ENCODE data around the gene BPGM.
A peak's percentile ranks its signal among the peaks of the same experiment; 100 is the strongest.

Gene BPGM

DNA sequence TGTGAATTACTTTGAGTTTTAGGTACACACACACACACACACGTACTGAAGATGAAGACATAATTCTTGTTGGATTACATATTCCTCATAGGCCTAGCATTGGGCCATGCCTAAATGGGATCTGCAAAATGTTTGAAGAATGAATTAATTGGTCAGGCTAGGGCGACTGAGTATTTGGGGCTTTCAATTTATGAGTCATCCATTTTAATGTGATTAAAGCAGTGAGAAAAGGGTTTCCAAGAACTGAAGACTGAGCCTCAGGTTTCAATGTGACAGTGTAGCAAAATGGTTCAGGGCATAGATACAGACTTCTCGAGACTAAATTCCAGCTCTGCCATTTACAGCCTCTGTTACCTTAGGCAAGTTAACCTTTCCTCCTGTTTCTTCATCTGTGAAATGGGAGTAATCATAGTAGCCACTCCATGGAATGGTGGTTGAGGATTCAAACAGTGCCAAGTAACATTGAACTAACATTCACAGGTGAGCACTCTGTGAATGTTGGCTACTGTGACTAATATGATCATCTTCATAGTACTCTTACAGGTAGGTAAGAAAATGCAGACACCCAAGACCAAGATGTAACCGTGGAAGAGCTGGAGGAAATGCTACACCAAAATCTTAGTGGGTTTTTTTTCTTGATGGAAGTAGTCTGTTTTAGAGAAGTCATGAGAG, 7.6 kb downstream of the BPGM start (continued):
- no peak for TF ChIP-seq ZFP3 (tag by site-specific recombination; IDR thresholded peaks at IDR 0.05; ENCODE audit: low read depth)

- Histone ChIP-seq H3K27ac (ENCODE audit: extremely low read depth, low read depth, low read length) (no peak overlapping the region), H3K4me1 (ENCODE audit: control insufficient read depth, insufficient read depth, low read length) (no peaks in the 10 kb centered on the region), H3K36me3 (ENCODE audit: control insufficient read depth in 2 of 2, insufficient read depth in 1 of 2, low read length in 2 of 2) (peaks cover 0 to 12% of the 10 kb centered on the region in 2 experiments; a peak in 1 of 3 replicates), H3K4me3 (ENCODE audit: low read depth, low read length) (no peak overlapping the region), H3K9me3 (ENCODE audit: control insufficient read depth, insufficient read depth, low read depth, low read length) (no peaks in the 10 kb centered on the region)
- no peak for TF ChIP-seq ZNF426 (tag by site-specific recombination; IDR thresholded peaks at IDR 0.05)
- TF ChIP-seq ZNF311 (tag by site-specific recombination; IDR thresholded peaks at IDR 0.05; ENCODE audit: borderline replicate concordance), result no peak
- TF ChIP-seq, protein P1, sequence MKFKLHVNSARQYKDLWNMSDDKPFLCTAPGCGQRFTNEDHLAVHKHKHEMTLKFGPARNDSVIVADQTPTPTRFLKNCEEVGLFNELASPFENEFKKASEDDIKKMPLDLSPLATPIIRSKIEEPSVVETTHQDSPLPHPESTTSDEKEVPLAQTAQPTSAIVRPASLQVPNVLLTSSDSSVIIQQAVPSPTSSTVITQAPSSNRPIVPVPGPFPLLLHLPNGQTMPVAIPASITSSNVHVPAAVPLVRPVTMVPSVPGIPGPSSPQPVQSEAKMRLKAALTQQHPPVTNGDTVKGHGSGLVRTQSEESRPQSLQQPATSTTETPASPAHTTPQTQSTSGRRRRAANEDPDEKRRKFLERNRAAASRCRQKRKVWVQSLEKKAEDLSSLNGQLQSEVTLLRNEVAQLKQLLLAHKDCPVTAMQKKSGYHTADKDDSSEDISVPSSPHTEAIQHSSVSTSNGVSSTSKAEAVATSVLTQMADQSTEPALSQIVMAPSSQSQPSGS (tag by site-specific recombination; IDR thresholded peaks at IDR 0.05; ENCODE audit: low read depth), result no peak
- TF ChIP-seq ZNF398 (tag by site-specific recombination; IDR thresholded peaks at IDR 0.05), result no peak
- TF ChIP-seq ZNF555 (tag by site-specific recombination; conservative IDR thresholded peaks at IDR 0.05), result no peak
- TF ChIP-seq, protein P2, sequence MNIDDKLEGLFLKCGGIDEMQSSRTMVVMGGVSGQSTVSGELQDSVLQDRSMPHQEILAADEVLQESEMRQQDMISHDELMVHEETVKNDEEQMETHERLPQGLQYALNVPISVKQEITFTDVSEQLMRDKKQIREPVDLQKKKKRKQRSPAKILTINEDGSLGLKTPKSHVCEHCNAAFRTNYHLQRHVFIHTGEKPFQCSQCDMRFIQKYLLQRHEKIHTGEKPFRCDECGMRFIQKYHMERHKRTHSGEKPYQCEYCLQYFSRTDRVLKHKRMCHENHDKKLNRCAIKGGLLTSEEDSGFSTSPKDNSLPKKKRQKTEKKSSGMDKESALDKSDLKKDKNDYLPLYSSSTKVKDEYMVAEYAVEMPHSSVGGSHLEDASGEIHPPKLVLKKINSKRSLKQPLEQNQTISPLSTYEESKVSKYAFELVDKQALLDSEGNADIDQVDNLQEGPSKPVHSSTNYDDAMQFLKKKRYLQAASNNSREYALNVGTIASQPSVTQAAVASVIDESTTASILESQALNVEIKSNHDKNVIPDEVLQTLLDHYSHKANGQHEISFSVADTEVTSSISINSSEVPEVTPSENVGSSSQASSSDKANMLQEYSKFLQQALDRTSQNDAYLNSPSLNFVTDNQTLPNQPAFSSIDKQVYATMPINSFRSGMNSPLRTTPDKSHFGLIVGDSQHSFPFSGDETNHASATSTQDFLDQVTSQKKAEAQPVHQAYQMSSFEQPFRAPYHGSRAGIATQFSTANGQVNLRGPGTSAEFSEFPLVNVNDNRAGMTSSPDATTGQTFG (tag by site-specific recombination; IDR thresholded peaks at IDR 0.05; ENCODE audit: borderline replicate concordance), result no peak
- TF ChIP-seq ZNF621 (tag by site-specific recombination; IDR thresholded peaks at IDR 0.05), result no peak
- TF ChIP-seq ZNF530 (tag by site-specific recombination; IDR thresholded peaks at IDR 0.05; ENCODE audit: low read depth), result no peak
- POLR2A ChIA-PET, result interaction anchor here (0.9 to 2.1 kb wide), 2 partner anchors 11 to 359 kb away, joined by 3 to 10 read pairs; partner anchors contain the start of gene BPGM
- CTCF ChIA-PET, result interaction anchor here (1.2 to 2.6 kb wide), 3 partner anchors 10 to 24 kb away, joined by 4 to 13 read pairs (median 8); no protein-coding TSS in a partner anchor
Measured at GRCh38 chr7:134657526-134657925, 10.9 kb downstream of the BPGM start.

DNA sequence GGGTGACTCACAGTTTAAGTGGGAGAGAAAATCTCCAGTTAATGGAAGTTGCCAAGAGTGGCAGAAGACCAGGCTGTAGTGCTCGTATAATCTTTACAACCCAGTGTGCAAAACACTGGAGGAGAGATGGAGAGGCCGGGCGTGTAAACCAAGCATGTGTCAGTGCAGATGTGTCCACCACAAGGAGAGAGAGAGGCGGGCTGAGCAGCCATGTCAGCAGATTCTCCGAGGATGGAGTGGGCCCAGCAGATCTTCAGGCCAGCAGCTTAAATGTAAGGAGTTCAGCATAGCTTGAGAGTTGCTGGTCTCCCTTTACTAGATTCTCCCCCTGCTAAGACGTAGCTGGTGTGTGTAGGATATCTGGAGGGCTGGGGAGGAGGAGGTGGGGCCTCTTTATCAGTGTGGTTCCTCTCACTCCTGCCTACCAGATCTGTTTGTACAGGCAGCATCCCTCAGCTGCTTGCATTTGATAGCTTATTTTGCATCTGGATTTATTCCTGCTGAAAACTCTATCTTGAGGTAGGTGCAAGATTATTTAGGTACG, 13.7 kb downstream of the BPGM start:
- Histone ChIP-seq H3K9me3 (ENCODE audit: control insufficient read depth, insufficient read depth, low read depth, low read length) (no peaks in the 10 kb centered on the region), H3K27ac (ENCODE audit: extremely low read depth, low read depth, low read length) (no peak overlapping the region), H3K4me1 (ENCODE audit: control insufficient read depth, insufficient read depth, low read length) (no peaks in the 10 kb centered on the region), H3K36me3 (ENCODE audit: control insufficient read depth in 2 of 2, insufficient read depth in 1 of 2, low read length in 2 of 2) (peaks cover 0 to 18% of the 10 kb centered on the region in 2 experiments; a peak in 1 of 3 replicates), H3K4me3 (ENCODE audit: low read depth, low read length) (no peak overlapping the region)
- POLR2A ChIA-PET, result interaction anchor here (0.5 to 1.0 kb wide), 3 partner anchors 14 to 509 kb away, joined by 3 to 4 read pairs (median 4); partner anchors contain the start of gene BPGM
- TF ChIP-seq ZBTB8A (tag by site-specific recombination; IDR thresholded peaks at IDR 0.05) (no peak), ZNF677 (tag by site-specific recombination; IDR thresholded peaks at IDR 0.05) (peak; percentile 88)
- CTCF ChIA-PET, result interaction anchor here (0.6 kb wide), 1 partner anchor 24 kb away, joined by 3 read pairs; no protein-coding TSS in a partner anchor

DNA sequence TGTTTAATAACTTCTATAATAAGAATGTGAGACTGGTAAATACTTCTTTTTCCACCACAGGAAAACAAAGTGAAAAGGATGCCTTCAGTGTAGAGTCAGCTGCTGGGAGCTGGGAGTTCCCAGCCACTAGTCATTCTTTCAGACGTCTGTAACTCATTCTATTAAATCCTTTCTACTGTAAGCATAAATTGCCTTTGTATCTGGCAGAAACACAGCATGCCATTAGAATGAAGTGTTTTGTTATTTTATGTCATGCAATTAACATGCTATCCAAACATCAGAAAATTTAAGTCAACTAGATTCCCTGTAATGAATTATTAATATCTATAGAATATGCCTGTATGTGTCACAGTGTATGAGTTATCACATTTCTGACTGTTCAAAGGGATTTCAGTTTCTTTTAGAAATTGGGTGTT, 14.3 kb downstream of the BPGM start:
- ChIA-PET CTCF (interaction anchor here (0.6 to 1.6 kb wide), 2 partner anchors 24 to 28 kb away, joined by 3 read pairs; no protein-coding TSS in a partner anchor), POLR2A (interaction anchor here (0.6 to 1.0 kb wide), 2 partner anchors 15 to 508 kb away, joined by 4 read pairs; partner anchors contain the start of gene BPGM)
- Histone ChIP-seq H3K27ac (ENCODE audit: extremely low read depth, low read depth, low read length) (no peak overlapping the region), H3K4me3 (ENCODE audit: low read depth, low read length) (no peak overlapping the region), H3K9me3 (ENCODE audit: control insufficient read depth, insufficient read depth, low read depth, low read length) (no peaks in the 10 kb centered on the region), H3K36me3 (ENCODE audit: control insufficient read depth in 2 of 2, insufficient read depth in 1 of 2, low read length in 2 of 2) (peaks cover 0 to 18% of the 10 kb centered on the region in 2 experiments; a peak in 1 of 3 replicates), H3K4me1 (ENCODE audit: control insufficient read depth, insufficient read depth, low read length) (no peaks in the 10 kb centered on the region)
- no peak for TF ChIP-seq IKZF3 (tag by site-specific recombination; IDR thresholded peaks at IDR 0.05)
- TF ChIP-seq ZNF449 (tag by site-specific recombination; IDR thresholded peaks at IDR 0.05), result no peak
- TF ChIP-seq ZNF76 (tag by site-specific recombination; IDR thresholded peaks at IDR 0.05; ENCODE audit: borderline replicate concordance, low read depth), result no peak

Measured in HEK293 (cell line).